ENCODE measurements around the gene ANKRD36C. TPM values are rescaled to one million over a fixed set of nuclear protein-coding genes. Genes with fewer than 3 reads are reported as not detected.
A peak's percentile ranks its signal among the peaks of the same experiment; 100 is the strongest.
"Not testable (repeated sequence)": the region's sequence is repeated elsewhere in the genome, so short reads cannot be mapped to it uniquely, and the experiment has no call there.

The ANKRD36C gene
- total RNA-seq, 1 donor from 2014 or later, result 86.4 TPM

- not testable (repeated sequence) for DNase-seq (ENCODE audit: low spot score)
Measured at GRCh38 chr2:96008051-96008450, 16.4 kb upstream of the ANKRD36C start.

GRCh38 chr2:96006248-96006647 is 14.6 kb upstream of the ANKRD36C start:
- not testable (repeated sequence) for DNase-seq (ENCODE audit: low spot score)

- peak; percentile 52 for DNase-seq (ENCODE audit: low spot score)
Measured at GRCh38 chr2:95992520-95993272, 1.1 kb upstream of the ANKRD36C start.

GRCh38 chr2:95992102-95992501 is 478 bp upstream of the ANKRD36C start:
- DNase-seq (ENCODE audit: low spot score), result not testable (repeated sequence)

- not testable (repeated sequence) for DNase-seq (ENCODE audit: low spot score)
Measured at GRCh38 chr2:95990884-95991283, 740 bp downstream of the ANKRD36C start.

- DNase-seq (ENCODE audit: low spot score), result not testable (repeated sequence)
Measured at GRCh38 chr2:95951662-95952061, 40.0 kb downstream of the ANKRD36C start.

DNA sequence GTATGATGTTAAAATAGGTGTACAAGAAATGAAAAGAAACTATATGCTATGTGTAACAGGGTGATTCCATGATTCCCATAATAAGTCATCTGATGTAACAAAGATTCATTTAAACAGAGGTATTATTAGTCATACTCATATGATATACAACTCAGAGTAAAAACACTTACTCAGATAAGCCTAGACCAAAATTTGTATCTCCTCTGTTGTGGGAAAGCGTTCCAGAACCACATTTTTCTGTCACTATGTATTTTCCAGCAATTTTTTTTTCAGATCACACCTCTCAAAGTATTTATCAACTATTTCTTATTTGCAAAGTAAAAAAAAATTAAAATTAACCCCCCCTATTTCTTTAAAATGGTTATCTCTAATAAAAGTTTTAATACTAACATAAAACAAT is 43.6 kb downstream of the ANKRD36C start:
- not testable (repeated sequence) for DNase-seq (ENCODE audit: low spot score)

DNA sequence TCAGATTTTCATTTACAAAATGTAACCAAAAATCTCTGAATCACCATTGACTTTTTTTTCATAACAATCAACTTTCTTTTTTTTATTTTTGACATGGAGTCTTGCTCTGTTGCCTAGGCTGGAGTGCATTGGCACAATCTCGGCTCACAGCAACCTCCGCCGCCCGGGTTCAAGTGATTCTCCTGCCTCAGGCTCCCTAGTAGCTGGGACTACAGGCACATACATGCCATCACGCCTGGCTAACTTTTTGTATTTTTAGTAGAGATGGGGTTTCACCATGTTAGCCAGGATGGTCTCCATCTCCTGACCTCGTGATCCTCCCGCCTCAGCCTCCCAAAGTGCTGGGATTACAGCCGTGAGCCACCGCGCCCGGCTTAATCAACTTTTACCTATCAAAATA is 51.7 kb downstream of the ANKRD36C start:
- not testable (repeated sequence) for DNase-seq (ENCODE audit: low spot score)

DNA sequence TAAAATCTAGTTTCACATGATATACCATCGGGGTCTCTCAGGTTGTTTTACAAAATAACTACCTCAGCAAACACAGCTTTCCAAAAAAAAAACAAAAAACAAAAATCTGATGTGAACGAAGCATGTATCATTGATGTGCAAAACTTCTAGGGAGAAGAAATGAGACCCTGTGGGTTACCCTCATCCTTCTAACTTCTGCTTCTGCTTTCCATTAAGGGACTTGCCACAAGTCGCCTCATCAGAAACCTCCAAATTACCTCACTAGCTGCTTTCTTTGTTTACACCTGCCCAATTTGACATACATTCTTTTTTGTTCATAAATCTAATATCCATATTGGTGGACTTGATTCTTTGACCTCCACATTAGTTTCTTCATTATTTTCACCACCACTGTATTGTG is 60.9 kb downstream of the ANKRD36C start:
- not testable (repeated sequence) for DNase-seq (ENCODE audit: low spot score)

DNA sequence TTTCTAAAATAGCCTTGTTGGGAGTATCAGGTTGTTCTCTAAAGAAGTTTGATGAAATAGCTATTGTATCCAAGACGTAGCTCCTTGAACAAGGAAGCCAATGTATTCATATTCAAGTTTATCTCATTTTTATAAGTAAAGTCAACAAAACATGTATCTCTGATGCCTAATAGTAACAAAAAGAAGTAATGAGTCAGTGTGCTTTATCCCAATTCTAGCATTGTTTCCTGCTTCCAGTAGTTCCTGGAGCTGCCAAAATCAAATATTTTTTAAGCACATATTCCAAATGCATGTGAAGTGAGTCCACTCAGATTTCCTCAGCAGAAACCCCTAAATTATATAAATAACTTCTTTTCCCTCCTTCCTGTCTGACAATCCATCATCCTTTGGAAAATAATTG is 74.6 kb downstream of the ANKRD36C start:
- DNase-seq (ENCODE audit: low spot score), result not testable (repeated sequence)

DNA sequence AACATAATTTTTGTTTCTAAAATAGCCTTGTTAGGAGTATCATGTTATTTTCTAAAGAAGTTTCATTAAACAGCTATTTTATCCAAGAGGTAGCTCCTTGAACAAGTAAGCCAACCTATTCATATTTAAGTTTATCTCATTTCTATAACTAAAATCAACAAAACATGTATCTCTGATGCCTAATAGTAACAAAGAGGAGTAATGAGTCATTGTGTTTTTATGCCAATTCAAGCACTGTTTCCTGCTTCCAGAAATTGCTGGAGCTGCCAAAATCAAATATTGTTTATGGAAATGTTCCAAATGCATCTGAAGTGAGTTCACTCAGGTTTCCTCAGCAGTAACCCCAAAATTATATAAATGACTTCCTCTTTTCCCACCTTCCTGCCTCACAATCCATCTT is 76.5 kb downstream of the ANKRD36C start:
- not testable (repeated sequence) for DNase-seq (ENCODE audit: low spot score)

- DNase-seq (ENCODE audit: low spot score), result peak; percentile 4
Measured at GRCh38 chr2:95911431-95911830, 80.2 kb downstream of the ANKRD36C start.

DNA sequence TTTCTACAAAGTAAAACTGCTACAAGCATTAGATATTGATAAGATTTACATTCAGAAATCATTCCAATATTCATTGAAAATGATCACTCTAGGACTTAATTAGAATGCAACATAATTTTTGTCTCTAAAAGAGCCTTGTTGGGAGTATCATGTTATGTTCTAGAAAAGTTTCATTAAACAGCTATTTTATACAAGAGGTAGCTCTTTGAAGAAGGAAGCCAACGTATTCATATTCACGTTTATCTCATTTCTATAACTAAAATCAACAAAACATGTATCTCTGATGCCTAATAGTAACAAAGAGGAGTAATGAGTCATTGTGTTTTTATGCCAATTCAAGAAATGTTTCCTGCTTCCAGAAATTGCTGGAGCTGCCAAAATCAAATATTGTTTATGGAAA is 97.2 kb downstream of the ANKRD36C start:
- DNase-seq (ENCODE audit: low spot score), result not testable (repeated sequence)

DNA sequence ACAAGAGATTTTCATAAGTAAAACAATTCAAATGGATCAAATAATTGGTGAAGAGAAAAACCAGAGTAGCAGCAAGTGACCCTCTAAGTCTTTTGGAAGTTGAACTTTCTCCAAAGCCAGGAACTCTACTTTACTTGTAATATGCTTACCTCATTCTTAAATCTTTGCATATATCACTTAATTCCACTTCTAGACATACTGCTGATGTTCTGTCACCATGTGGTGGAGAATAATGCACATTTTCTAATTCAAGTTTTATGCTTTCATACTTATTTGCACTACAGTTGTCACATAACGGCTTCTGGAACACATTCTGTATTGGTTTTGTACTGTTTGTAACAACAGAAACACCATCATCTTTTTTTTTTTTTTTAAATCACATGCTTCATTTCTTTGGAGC is 123.7 kb downstream of the ANKRD36C start:
- DNase-seq (ENCODE audit: low spot score), result not testable (repeated sequence)

- not testable (repeated sequence) for DNase-seq (ENCODE audit: low spot score)
Measured at GRCh38 chr2:95867047-95867677, 124.5 kb downstream of the ANKRD36C start.

GRCh38 chr2:95862121-95862520 is 129.5 kb downstream of the ANKRD36C start:
- DNase-seq (ENCODE audit: low spot score), result not testable (repeated sequence)

GRCh38 chr2:95836151-95836550 is 155.5 kb downstream of the ANKRD36C start:
- no peak for DNase-seq (ENCODE audit: low spot score)

- DNase-seq (ENCODE audit: low spot score), result not testable (repeated sequence)
Measured at GRCh38 chr2:95834077-95835013, 157.3 kb downstream of the ANKRD36C start.

DNA sequence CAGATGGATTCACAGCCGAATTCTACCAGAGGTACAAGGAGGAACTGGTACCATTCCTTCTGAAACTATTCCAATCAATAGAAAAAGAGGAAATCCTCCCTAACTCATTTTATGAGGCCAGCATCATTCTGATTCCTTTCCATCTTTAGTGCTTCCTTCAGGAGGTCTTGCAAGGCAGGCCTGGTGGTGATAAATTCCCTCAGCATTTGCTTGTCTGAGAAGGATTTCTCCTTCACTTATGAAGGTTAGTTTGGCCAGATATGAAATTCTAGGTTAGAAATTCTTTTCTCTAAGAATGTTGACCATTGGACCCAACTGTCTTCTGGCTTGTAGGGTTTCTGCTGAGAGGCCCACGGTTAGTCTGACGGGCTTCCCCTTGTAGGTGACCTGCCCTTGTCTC is 167.4 kb downstream of the ANKRD36C start:
- DNase-seq (ENCODE audit: low spot score), result not testable (repeated sequence)

DNA sequence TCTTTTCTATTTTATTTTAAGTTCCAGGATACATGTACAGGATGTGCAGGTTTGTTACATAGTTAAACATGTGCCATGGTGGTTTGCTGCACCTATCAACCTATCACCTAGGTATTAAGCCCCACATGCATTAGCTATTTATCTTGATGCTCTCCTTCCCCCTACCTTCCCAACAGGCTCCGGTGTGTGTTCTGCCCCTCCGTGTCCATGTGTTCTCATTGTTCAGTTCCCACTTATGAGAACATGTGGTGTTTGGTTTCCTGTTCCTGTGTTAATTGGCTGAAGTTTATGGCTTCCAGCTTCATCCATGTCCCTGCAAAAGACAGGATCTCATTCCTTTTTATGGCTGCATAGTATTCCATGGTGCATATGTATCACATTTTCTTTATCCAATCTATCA is 174.1 kb downstream of the ANKRD36C start:
- DNase-seq (ENCODE audit: low spot score), result not testable (repeated sequence)

GRCh38 chr2:95813311-95813710 is 178.3 kb downstream of the ANKRD36C start:
- not testable (repeated sequence) for DNase-seq (ENCODE audit: low spot score)

- DNase-seq (ENCODE audit: low spot score), result no peak
Measured at GRCh38 chr2:95799892-95800291, 191.7 kb downstream of the ANKRD36C start.
